HL-60/S4 (cell line): ENCODE results near the gene EIF2S1.

ENCODE experiments used
- in situ Hi-C: fragments of 300-500 bp; cut with MboI; formaldehyde crosslinking; loops from 2 replicates; pipeline ENCODE4 v1.14.3; 2022; ENCODE audit warnings: low sequenced_read_pairs

The EIF2S1 gene

GRCh38 chr14:67432050-67432564 lies 72.0 kb downstream of the EIF2S1 start:
- in situ Hi-C loops: no loop called here

GRCh38 chr14:67435603-67436002 lies 75.5 kb downstream of the EIF2S1 start:
- in situ Hi-C loops: no loop called here
